Progenitor cell of endocrine pancreas (in vitro differentiated cells): ENCODE measurements around the gene DPP10. TPM values are rescaled to one million over a fixed set of nuclear protein-coding genes. Genes with fewer than 3 reads are reported as not detected.

Source experiments
- DNase-seq: peaks from one replicate; pipeline ENCODE4 v3.0.0; 2021; ENCODE audit warnings: low spot score; ENCODE audit not compliant: unreplicated experiment
- H3K27ac Mint-ChIP-seq: 2 replicates; pipeline ENCODE4 v1.8.0; 2021; ENCODE audit warnings: mild to moderate bottlenecking, moderate library complexity, mixed read lengths
- H3K27me3 Mint-ChIP-seq: 2 replicates; pipeline ENCODE4 v1.8.0; 2021; ENCODE audit warnings: mixed read lengths
- H3K36me3 Mint-ChIP-seq: 2 replicates; pipeline ENCODE4 v1.8.0; 2022; ENCODE audit warnings: mixed read lengths; ENCODE audit not compliant: insufficient read depth
- H3K4me1 Mint-ChIP-seq: 2 replicates; pipeline ENCODE4 v1.8.0; 2021; ENCODE audit warnings: low read depth, mixed read lengths
- H3K4me3 Mint-ChIP-seq: 2 replicates; pipeline ENCODE4 v1.8.0; 2021; ENCODE audit warnings: low read depth, mild to moderate bottlenecking, moderate library complexity, mixed read lengths
- H3K9me3 Mint-ChIP-seq: 2 replicates; pipeline ENCODE4 v1.8.0; 2021; ENCODE audit warnings: low read depth, mixed read lengths
- CTCF ChIP-seq: fragments of 200-600 bp; sonication (generic); IDR thresholded peaks from one replicate; pipeline ENCODE4 v1.5.0; 2021; ENCODE audit warnings: antibody characterized with exemption, mild to moderate bottlenecking; ENCODE audit not compliant: unreplicated experiment
- total RNA-seq: library from RNA; stranded (reverse); gene quantifications from 2 replicates; pipeline ENCODE4 v1.2.1, GENCODE V29; 2021

The DPP10 gene
- total RNA-seq, 1 donor from 2014 or later, result 44.6 TPM

GRCh38 chr2:114769991-114770390, 327.6 kb downstream of the DPP10 start:
- no peak for TF ChIP-seq CTCF
- DNase-seq, result no peak
- H3K27ac Mint-ChIP-seq, result no peak overlapping the region
- no peaks in the 10 kb centered on the region for H3K27me3 Mint-ChIP-seq
- no peaks in the 10 kb centered on the region for H3K36me3 Mint-ChIP-seq
- no peaks in the 10 kb centered on the region for H3K9me3 Mint-ChIP-seq
- no peak overlapping the region for H3K4me3 Mint-ChIP-seq
- H3K4me1 Mint-ChIP-seq, result no peaks in the 10 kb centered on the region

GRCh38 chr2:114784046-114784445, 341.6 kb downstream of the DPP10 start:
- no peak overlapping the region for H3K4me3 Mint-ChIP-seq
- H3K36me3 Mint-ChIP-seq, result no peaks in the 10 kb centered on the region
- no peaks in the 10 kb centered on the region for H3K9me3 Mint-ChIP-seq
- TF ChIP-seq CTCF, result no peak
- no peaks in the 10 kb centered on the region for H3K4me1 Mint-ChIP-seq
- H3K27ac Mint-ChIP-seq, result no peak overlapping the region
- H3K27me3 Mint-ChIP-seq, result peaks cover 3% of the 10 kb centered on the region
- no peak for DNase-seq

- Mint-ChIP-seq H3K36me3 (no peaks in the 10 kb centered on the region), H3K27ac (no peak overlapping the region), H3K27me3 (peaks cover 3% of the 10 kb centered on the region), H3K9me3 (no peaks in the 10 kb centered on the region), H3K4me1 (no peaks in the 10 kb centered on the region), H3K4me3 (no peak overlapping the region)
- no peak for TF ChIP-seq CTCF
- DNase-seq, result no peak
Observed at GRCh38 chr2:114784890-114785583, 342.6 kb downstream of the DPP10 start.

- no peak for TF ChIP-seq CTCF
- H3K27me3 Mint-ChIP-seq, result peaks cover 3% of the 10 kb centered on the region
- H3K4me3 Mint-ChIP-seq, result no peak overlapping the region
- H3K4me1 Mint-ChIP-seq, result no peaks in the 10 kb centered on the region
- H3K27ac Mint-ChIP-seq, result no peak overlapping the region
- no peaks in the 10 kb centered on the region for H3K9me3 Mint-ChIP-seq
- H3K36me3 Mint-ChIP-seq, result no peaks in the 10 kb centered on the region
- no peak for DNase-seq
Observed at GRCh38 chr2:114786901-114787300, 344.5 kb downstream of the DPP10 start.

GRCh38 chr2:114787486-114787885, 345.0 kb downstream of the DPP10 start:
- no peaks in the 10 kb centered on the region for H3K36me3 Mint-ChIP-seq
- H3K4me1 Mint-ChIP-seq, result no peaks in the 10 kb centered on the region
- H3K27me3 Mint-ChIP-seq, result peaks cover 3% of the 10 kb centered on the region
- H3K27ac Mint-ChIP-seq, result no peak overlapping the region
- no peak for DNase-seq
- H3K9me3 Mint-ChIP-seq, result no peaks in the 10 kb centered on the region
- no peak for TF ChIP-seq CTCF
- no peak overlapping the region for H3K4me3 Mint-ChIP-seq
